GM23248 (cell line): ENCODE results near the gene PCED1A.

ENCODE experiments used
- EZH2 ChIP-seq: fragments of 200-600 bp; sonication (generic); IDR thresholded peaks from 2 replicates; pipeline ENCODE4 v1.6.1; 2018; ENCODE audit warnings: antibody characterized with exemption, mild to moderate bottlenecking; ENCODE audit not compliant: insufficient read depth, poor library complexity, severe bottlenecking
- EZH2phosphoT487 ChIP-seq: fragments of 200-600 bp; sonication (generic); IDR thresholded peaks from 2 replicates; pipeline ENCODE4 v1.6.1; 2018; ENCODE audit warnings: antibody characterized with exemption, moderate library complexity, mild to moderate bottlenecking, low read depth; ENCODE audit not compliant: insufficient read depth

DNA sequence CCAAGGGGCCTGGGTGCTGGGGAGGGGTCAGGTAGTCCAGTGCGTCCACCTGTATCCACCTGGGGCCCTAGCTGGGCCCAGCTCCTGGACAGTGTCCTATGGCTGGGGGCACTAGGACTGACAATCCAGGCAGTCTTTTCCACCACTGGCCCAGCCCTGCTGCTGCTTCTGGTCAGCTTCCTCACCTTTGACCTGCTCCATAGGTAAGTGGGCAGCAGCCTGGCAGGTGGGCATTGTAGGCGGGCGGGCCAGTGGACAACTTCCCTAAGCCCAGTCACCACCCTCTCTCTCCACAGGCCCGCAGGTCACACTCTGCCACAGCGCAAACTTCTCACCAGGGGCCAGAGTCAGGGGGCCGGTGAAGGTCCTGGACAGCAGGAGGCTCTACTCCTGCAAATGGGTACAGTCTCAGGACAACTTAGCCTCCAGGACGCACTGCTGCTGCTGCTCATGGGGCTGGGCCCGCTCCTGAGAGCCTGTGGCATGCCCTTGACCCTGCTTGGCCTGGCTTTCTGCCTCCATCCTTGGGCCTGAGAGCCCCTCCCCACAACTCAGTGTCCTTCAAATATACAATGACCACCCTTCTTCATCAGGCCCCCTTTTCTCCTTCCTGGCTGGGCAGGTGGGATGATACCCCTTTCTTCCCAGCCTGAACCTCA is 25.1 kb downstream of the PCED1A start:
- no peak for TF ChIP-seq EZH2phosphoT487
- TF ChIP-seq EZH2: no peak
